Common myeloid progenitor, CD34-positive (primary cell): ENCODE results near the gene OR2T4. TPM values are rescaled to one million over a fixed set of nuclear protein-coding genes. Genes with fewer than 3 reads are reported as not detected.

Experiments used
- CTCF ChIA-PET: fragments of 350-600 bp; sonication (Branson Sonifier 250); formaldehyde crosslinking; loops from one replicate; lab custom pipeline; 2021; ENCODE audit warnings: antibody characterized with exemption; lab: Charles Lee
- POLR2A ChIA-PET: fragments of 350-600 bp; sonication (Branson Sonifier 250); formaldehyde crosslinking; loops from one replicate; lab custom pipeline; 2021; ENCODE audit warnings: antibody characterized with exemption; lab: Charles Lee
- DNase-seq, 3 donors: peaks; one replicate each; pipeline versions ENCODE4 v3.0.0 to v3.0.0-alpha.2; 2013
- H3K27ac ChIP-seq, 2 experiments: 1 replicate in 1 of 2; 2 replicates in 1 of 2; pipeline ENCODE4 v1.7.0; 2013; ENCODE audit warnings: inconsistent platforms in 2 of 2, low read length in 2 of 2, mild to moderate bottlenecking in 2 of 2, low read depth in 1 of 2, moderate library complexity in 1 of 2; ENCODE audit not compliant: severe bottlenecking in 2 of 2, insufficient read depth in 1 of 2, poor library complexity in 1 of 2
- H3K27me3 ChIP-seq, 5 experiments: replicated peaks in 2 of 5; 1 replicate in 3 of 5; 2 replicates in 2 of 5; pipeline versions ENCODE4 v1.6.1 to v1.7.0; 2013; ENCODE audit warnings: low read length in 4 of 5, mild to moderate bottlenecking in 2 of 5, moderate library complexity in 2 of 5, inconsistent platforms in 1 of 5; ENCODE audit not compliant: insufficient read depth in 5 of 5, control insufficient read depth in 4 of 5
- H3K36me3 ChIP-seq, 4 experiments: 1 replicate in 2 of 4; 2 replicates in 2 of 4; pipeline versions ENCODE4 v1.6.1 to v1.7.0; 2013; ENCODE audit warnings: low read length in 3 of 4, control low read depth in 1 of 4, mild to moderate bottlenecking in 1 of 4; ENCODE audit not compliant: control insufficient read depth in 4 of 4, insufficient read depth in 4 of 4
- H3K4me1 ChIP-seq, 4 experiments: 1 replicate in 3 of 4; 2 replicates in 1 of 4; pipeline versions ENCODE4 v1.6.1 to v1.7.1; 2013; ENCODE audit warnings: low read length in 3 of 4, mild to moderate bottlenecking in 3 of 4, control low read depth in 1 of 4, inconsistent platforms in 1 of 4, moderate library complexity in 1 of 4; ENCODE audit not compliant: control insufficient read depth in 4 of 4, insufficient read depth in 4 of 4; ENCODE audit errors: control extremely low read depth in 1 of 4
- H3K4me3 ChIP-seq, 7 experiments: 1 replicate in 4 of 7; 2 replicates in 3 of 7; pipeline versions ENCODE4 v1.5.1 to v1.7.0; 2013; ENCODE audit warnings: mild to moderate bottlenecking in 7 of 7, low read length in 6 of 7, moderate library complexity in 6 of 7, inconsistent platforms in 2 of 7, low read depth in 2 of 7, control low read depth in 1 of 7; ENCODE audit not compliant: insufficient read depth in 4 of 7, control insufficient read depth in 1 of 7; ENCODE audit errors: extremely low read depth in 1 of 7
- H3K9me3 ChIP-seq, 5 experiments: 1 replicate in 4 of 5; 2 replicates in 1 of 5; pipeline versions ENCODE4 v1.6.1 to v1.7.1; 2013; ENCODE audit warnings: low read length in 4 of 5, mild to moderate bottlenecking in 2 of 5, inconsistent platforms in 1 of 5, low read depth in 1 of 5, moderate library complexity in 1 of 5; ENCODE audit not compliant: control insufficient read depth in 4 of 5, insufficient read depth in 2 of 5; ENCODE audit errors: control extremely low read depth in 1 of 5
- WGBS: methylation state at CpG from one replicate; pipeline ENCODE4 v1.1.5; 2013; ENCODE audit not compliant: insufficient coverage; 5-methylcytosine and 5-hydroxymethylcytosine counted together
- polyA plus RNA-seq: library from polyadenylated mRNA; unstranded; fragments of 120-200 nt; gene quantifications from one replicate; pipeline ENCODE4 v1.2.1, GENCODE V29; 2013

The OR2T4 gene
- 0.07 TPM for polyA plus RNA-seq

- peak in 1 of 3 donors; percentile 71 for DNase-seq
- ChIA-PET CTCF (no interaction called here), POLR2A (no interaction called here)
- H3K9me3 ChIP-seq: peaks cover 0 to 2% (median 0%) of the 10 kb centered on the region in 5 experiments
- WGBS: 67% methylated on average over 3 of the region's 3 CpGs
- no peak within 1 kb of the TSS for H3K4me3 ChIP-seq
- no peak within 1 kb of the TSS for H3K27ac ChIP-seq
- H3K27me3 ChIP-seq: no peaks in the 10 kb centered on the region
- no peaks in the 10 kb centered on the region for H3K36me3 ChIP-seq
- H3K4me1 ChIP-seq: peaks cover 0 to 11% (median 5%) of the 10 kb centered on the region in 4 experiments
Observed at GRCh38 chr1:248361121-248361715, at the start of gene OR2T4. Gene OR2T4, plus strand, starts transcription at chr1:248361665. Its CDS starts 0 bp downstream, at chr1:248361665.

GRCh38 chr1:248316796-248317195 is 44.7 kb upstream of the OR2T4 start:
- ChIA-PET CTCF (no interaction called here), POLR2A (no interaction called here)
- Histone ChIP-seq H3K36me3 (no peaks in the 10 kb centered on the region), H3K27me3 (no peaks in the 10 kb centered on the region), H3K4me1 (no peaks in the 10 kb centered on the region), H3K27ac (no peak overlapping the region), H3K4me3 (no peak overlapping the region), H3K9me3 (peaks cover 0 to 9% (median 1%) of the 10 kb centered on the region in 5 experiments)
- 93% methylated on average over 6 of the region's 11 CpGs for WGBS
- no peak for DNase-seq

GRCh38 chr1:248324468-248324867 is 37.0 kb upstream of the OR2T4 start, which contains the start of gene OR2M7:
Gene OR2M7, minus strand, starts transcription at chr1:248324568. Its CDS starts 0 bp downstream, at chr1:248324568.
- no peak for DNase-seq
- no peak within 1 kb of the TSS for H3K27ac ChIP-seq
- H3K9me3 ChIP-seq: peaks cover 0 to 1% (median 0%) of the 10 kb centered on the region in 5 experiments
- no peaks in the 10 kb centered on the region for H3K27me3 ChIP-seq
- POLR2A ChIA-PET: no interaction called here
- no CpG with 5 or more reads among the region's 1 CpG for WGBS
- no peaks in the 10 kb centered on the region for H3K4me1 ChIP-seq
- CTCF ChIA-PET: no interaction called here
- no peaks in the 10 kb centered on the region for H3K36me3 ChIP-seq
- H3K4me3 ChIP-seq: no peak within 1 kb of the TSS

GRCh38 chr1:248343451-248343850 is 18.0 kb upstream of the OR2T4 start:
- Histone ChIP-seq H3K9me3 (no peaks in the 10 kb centered on the region), H3K36me3 (no peaks in the 10 kb centered on the region), H3K4me3 (no peak overlapping the region), H3K27me3 (no peaks in the 10 kb centered on the region), H3K27ac (no peak overlapping the region), H3K4me1 (no peaks in the 10 kb centered on the region)
- POLR2A ChIA-PET: no interaction called here
- 100% methylated on average over 1 of the region's 3 CpGs for WGBS
- DNase-seq: no peak
- CTCF ChIA-PET: no interaction called here

GRCh38 chr1:248348475-248348874 is 13.0 kb upstream of the OR2T4 start, which contains the start of gene OR14C36:
Gene OR14C36, plus strand, starts transcription at chr1:248348775. Its CDS starts 0 bp downstream, at chr1:248348775.
- Histone ChIP-seq H3K4me1 (no peaks in the 10 kb centered on the region), H3K27me3 (no peaks in the 10 kb centered on the region), H3K4me3 (no peak within 1 kb of the TSS), H3K27ac (no peak within 1 kb of the TSS), H3K36me3 (no peaks in the 10 kb centered on the region), H3K9me3 (no peaks in the 10 kb centered on the region)
- DNase-seq: no peak
- ChIA-PET CTCF (no interaction called here), POLR2A (no interaction called here)
- WGBS: 82% methylated on average over 2 of the region's 4 CpGs

GRCh38 chr1:248359415-248359814 is 2.0 kb upstream of the OR2T4 start:
- H3K36me3 ChIP-seq: no peaks in the 10 kb centered on the region
- H3K27me3 ChIP-seq: no peaks in the 10 kb centered on the region
- no peak for DNase-seq
- no peak overlapping the region for H3K27ac ChIP-seq
- no peaks in the 10 kb centered on the region for H3K9me3 ChIP-seq
- peaks cover 0 to 11% (median 5%) of the 10 kb centered on the region in 4 experiments for H3K4me1 ChIP-seq
- H3K4me3 ChIP-seq: no peak overlapping the region
- ChIA-PET POLR2A (no interaction called here), CTCF (no interaction called here)
- 86% methylated on average over 1 of the region's 3 CpGs for WGBS

GRCh38 chr1:248366609-248367008 is 5.1 kb downstream of the OR2T4 start:
- DNase-seq: no peak
- ChIA-PET CTCF (interaction anchor here (1.5 kb wide), 1 partner anchor 10 kb away, joined by 3 read pairs; no protein-coding TSS in a partner anchor), POLR2A (no interaction called here)
- Histone ChIP-seq H3K27me3 (no peaks in the 10 kb centered on the region), H3K36me3 (no peaks in the 10 kb centered on the region), H3K27ac (no peak overlapping the region), H3K4me1 (peaks cover 0 to 3% (median under 1%) of the 10 kb centered on the region in 4 experiments), H3K9me3 (peaks cover 0 to 2% (median 0%) of the 10 kb centered on the region in 5 experiments), H3K4me3 (no peak overlapping the region)
